ENCODE measurements around the gene FRMD8. TPM values are rescaled to one million over a fixed set of nuclear protein-coding genes. Genes with fewer than 3 reads are reported as not detected.

FRMD8 gene
- total RNA-seq, 2 donors from 2014 or later = 27.4 to 29.6 TPM

GRCh38 chr11:65341856-65342255 is 44.6 kb upstream of the FRMD8 start:
- H3K27me3 Mint-ChIP-seq (ENCODE audit: insufficient read depth) = no peaks in the 10 kb centered on the region
- no peak overlapping the region for H3K4me3 Mint-ChIP-seq
- Histone ChIP-seq H3K36me3 (ENCODE audit: control insufficient read depth, insufficient read depth, low read length) (peaks cover 85% of the 10 kb centered on the region), H3K27me3 (ENCODE audit: control insufficient read depth, insufficient read depth, low read length, poor library complexity, severe bottlenecking) (no peaks in the 10 kb centered on the region), H3K4me3 (ENCODE audit: low read length) (no peak overlapping the region), H3K27ac (ENCODE audit: low read depth, low read length) (no peak overlapping the region), H3K9ac (ENCODE audit: extremely low read depth, low read length, poor library complexity, severe bottlenecking) (no peak overlapping the region), H3K4me1 (ENCODE audit: control insufficient read depth, insufficient read depth, low read length) (no peaks in the 10 kb centered on the region), H3K9me3 (ENCODE audit: control insufficient read depth, low read length) (no peaks in the 10 kb centered on the region)
- 91 to 100% methylated on average over 3 of the region's 3 CpGs for WGBS, 2 experiments (ENCODE audit: insufficient coverage in 1 of 2, insufficient read length in 1 of 2)
- H3K27ac Mint-ChIP-seq = no peak overlapping the region
- H3K4me1 Mint-ChIP-seq = no peaks in the 10 kb centered on the region
- no peak for DNase-seq
- H3K36me3 Mint-ChIP-seq (ENCODE audit: low read depth) = peaks cover 63% of the 10 kb centered on the region
- TF ChIP-seq CTCF (conservative IDR thresholded peaks at IDR 0.05) = no peak
- H3K9me3 Mint-ChIP-seq = no peaks in the 10 kb centered on the region

DNA sequence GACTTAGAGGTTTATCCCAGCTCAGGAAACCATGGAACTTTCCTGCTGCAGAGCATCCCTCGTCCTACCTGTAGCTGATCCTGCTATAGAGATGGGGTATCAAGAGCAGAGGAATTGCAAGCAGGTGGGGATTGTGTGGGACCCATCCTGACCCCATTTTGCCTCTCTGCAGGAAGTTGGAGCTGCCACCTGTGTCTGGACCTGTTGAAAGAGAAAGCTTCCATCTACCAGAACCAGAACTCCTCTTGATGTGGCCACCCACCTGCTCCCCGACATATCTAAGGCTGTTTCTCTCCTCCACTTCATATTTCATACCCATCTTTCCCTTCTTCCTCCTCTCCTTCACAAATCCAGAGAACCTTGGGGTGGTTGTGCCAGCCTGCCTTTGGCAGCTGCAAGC is 34.9 kb upstream of the FRMD8 start:
- no peak overlapping the region for H3K4me3 ChIP-seq (ENCODE audit: low read length)
- no peak overlapping the region for H3K9ac ChIP-seq (ENCODE audit: extremely low read depth, low read length, poor library complexity, severe bottlenecking)
- no peaks in the 10 kb centered on the region for H3K9me3 Mint-ChIP-seq
- H3K4me1 ChIP-seq (ENCODE audit: control insufficient read depth, insufficient read depth, low read length) = no peaks in the 10 kb centered on the region
- H3K9me3 ChIP-seq (ENCODE audit: control insufficient read depth, low read length) = no peaks in the 10 kb centered on the region
- no peak overlapping the region for H3K27ac Mint-ChIP-seq
- DNase-seq = no peak
- 95 to 100% methylated on average over 2 of the region's 2 CpGs for WGBS, 2 experiments (ENCODE audit: insufficient coverage in 1 of 2, insufficient read length in 1 of 2)
- peaks cover 35% of the 10 kb centered on the region for H3K36me3 Mint-ChIP-seq (ENCODE audit: low read depth)
- H3K36me3 ChIP-seq (ENCODE audit: control insufficient read depth, insufficient read depth, low read length) = peaks cover 55% of the 10 kb centered on the region
- TF ChIP-seq CTCF (conservative IDR thresholded peaks at IDR 0.05) = no peak
- H3K27ac ChIP-seq (ENCODE audit: low read depth, low read length) = no peak overlapping the region
- H3K4me3 Mint-ChIP-seq = no peak overlapping the region
- H3K27me3 ChIP-seq (ENCODE audit: control insufficient read depth, insufficient read depth, low read length, poor library complexity, severe bottlenecking) = peaks cover 12% of the 10 kb centered on the region
- peaks cover 11% of the 10 kb centered on the region for H3K4me1 Mint-ChIP-seq
- peaks cover 15% of the 10 kb centered on the region for H3K27me3 Mint-ChIP-seq (ENCODE audit: insufficient read depth)

- Histone ChIP-seq H3K27ac (ENCODE audit: low read depth, low read length) (no peak overlapping the region), H3K4me3 (ENCODE audit: low read length) (no peak overlapping the region), H3K9ac (ENCODE audit: extremely low read depth, low read length, poor library complexity, severe bottlenecking) (no peak overlapping the region), H3K4me1 (ENCODE audit: control insufficient read depth, insufficient read depth, low read length) (no peaks in the 10 kb centered on the region), H3K27me3 (ENCODE audit: control insufficient read depth, insufficient read depth, low read length, poor library complexity, severe bottlenecking) (peaks cover 25% of the 10 kb centered on the region), H3K9me3 (ENCODE audit: control insufficient read depth, low read length) (no peaks in the 10 kb centered on the region), H3K36me3 (ENCODE audit: control insufficient read depth, insufficient read depth, low read length) (peaks cover 51% of the 10 kb centered on the region)
- Mint-ChIP-seq H3K36me3 (ENCODE audit: low read depth) (peaks cover 31% of the 10 kb centered on the region), H3K4me3 (no peak overlapping the region), H3K27me3 (ENCODE audit: insufficient read depth) (peaks cover 28% of the 10 kb centered on the region), H3K27ac (no peak overlapping the region), H3K4me1 (peaks cover 11% of the 10 kb centered on the region), H3K9me3 (no peaks in the 10 kb centered on the region)
- DNase-seq = no peak
- TF ChIP-seq CTCF (conservative IDR thresholded peaks at IDR 0.05) = peak; percentile 67
- 90% methylated on average over 2 of the region's 3 CpGs; no CpG with 5 or more reads in 1 of the 2 experiments for WGBS, 2 experiments (ENCODE audit: insufficient coverage in 1 of 2, insufficient read length in 1 of 2)
These were observed 33.7 kb upstream of the FRMD8 start for GRCh38 chr11:65352783-65353182.

Data from endodermal cell (in vitro differentiated cells).